Middle frontal gyrus (tissue), 1 donor: ENCODE results near the gene CORO1C.

Experiments
- DNase-seq: peaks from one replicate; pipeline ENCODE4 v3.0.0-alpha.2; 2015; ENCODE audit warnings: low spot score; ENCODE audit errors: extremely low spot score

The CORO1C gene

DNA sequence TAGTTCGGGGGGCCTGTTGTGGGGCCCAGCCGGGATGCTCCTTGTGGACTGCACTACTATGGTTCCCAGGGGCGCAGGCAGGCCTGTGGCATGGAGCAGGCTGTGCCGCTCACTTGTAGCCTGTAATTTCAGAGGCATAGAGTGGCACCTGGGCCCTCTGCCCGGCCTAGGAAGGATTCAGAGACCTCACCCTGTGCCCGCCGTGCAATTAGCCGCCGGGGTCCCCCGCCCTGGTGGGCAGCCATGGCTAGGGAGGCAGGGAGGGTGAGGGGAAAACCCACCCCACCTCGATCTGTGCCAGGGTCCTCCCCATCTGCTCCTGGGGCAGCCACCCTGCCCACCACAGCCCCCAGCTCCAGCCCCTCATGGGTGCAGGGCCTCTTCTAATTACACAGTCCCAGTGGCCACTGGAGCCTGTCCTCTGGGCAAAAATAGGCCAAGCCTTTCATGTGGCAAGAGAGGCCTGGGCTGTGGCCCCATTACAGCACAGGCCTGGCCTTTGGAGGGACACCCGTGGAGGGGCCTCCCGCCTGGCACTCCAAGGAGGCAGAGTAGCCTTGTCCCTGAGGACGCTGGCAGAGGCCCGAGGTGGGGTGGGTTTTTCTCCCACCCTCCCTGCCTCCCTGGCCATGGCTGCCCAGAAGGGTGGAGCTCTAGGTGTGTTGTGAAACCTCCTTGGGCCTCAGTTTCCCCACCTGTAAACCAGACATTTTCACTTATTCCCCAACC, 128.2 kb downstream of the CORO1C start:
- DNase-seq = no peak

DNA sequence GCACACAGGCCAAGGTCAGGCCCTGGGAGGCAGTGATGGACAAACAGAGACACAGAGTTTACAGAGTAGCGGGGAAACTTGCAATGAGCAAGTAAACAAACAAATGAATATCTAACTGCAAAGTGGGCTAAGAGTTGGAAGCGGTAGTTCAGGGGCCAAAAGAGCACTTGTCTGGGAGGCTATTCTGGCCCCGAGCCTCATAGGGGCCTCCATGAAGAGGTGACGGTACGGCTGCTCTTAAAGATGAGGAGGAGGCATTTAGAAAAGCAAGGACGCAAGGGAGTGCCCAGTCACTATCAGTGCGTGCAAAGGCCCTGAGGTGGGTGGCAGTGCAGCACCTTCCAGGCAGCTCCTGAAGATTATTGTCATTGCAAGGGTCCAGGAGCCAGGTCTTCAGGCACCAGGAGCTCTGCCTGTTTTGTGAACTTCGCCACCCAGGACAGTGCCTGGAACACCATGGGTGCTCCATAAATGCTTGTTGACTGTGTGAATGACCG, 129.1 kb downstream of the CORO1C start:
- no peak for DNase-seq

GRCh38 chr12:108600702-108601007, 130.7 kb downstream of the CORO1C start:
- DNase-seq = no peak

DNA sequence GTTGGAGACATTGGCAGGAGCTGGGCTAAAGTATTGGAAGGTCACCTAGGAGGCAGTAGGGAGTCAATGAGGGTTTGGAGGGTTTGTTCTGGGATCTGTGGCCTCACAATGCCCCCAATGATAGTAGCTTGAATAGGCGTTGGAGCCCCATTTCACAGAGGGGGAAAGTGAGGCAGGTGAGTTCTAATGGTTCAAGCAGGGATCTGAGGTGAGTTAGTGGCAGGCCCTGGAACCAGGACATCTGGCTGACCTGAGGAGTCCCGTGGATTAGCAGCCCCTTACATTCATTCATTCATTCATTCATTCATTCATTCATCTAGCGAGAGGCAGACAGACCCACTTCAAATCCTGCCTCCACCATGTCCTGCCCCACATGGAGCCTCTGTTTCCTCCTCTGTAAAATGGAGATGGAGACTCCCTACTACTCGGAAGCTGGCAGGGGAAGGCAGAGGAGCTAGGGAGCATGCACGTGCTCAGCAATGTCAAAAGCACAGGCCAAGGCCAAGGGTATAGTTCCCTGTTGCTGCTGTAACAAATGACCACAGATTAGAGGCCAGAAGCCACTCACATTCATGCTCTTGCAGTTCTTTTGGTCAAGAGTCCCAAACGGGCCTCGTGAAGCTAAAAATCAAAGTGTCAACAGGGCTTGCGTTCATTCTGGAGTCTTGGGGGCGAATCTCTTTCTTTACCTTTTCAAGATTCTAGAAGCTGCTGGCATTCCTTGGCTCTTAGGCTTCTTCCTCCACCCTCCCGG, 131.2 kb downstream of the CORO1C start:
- DNase-seq = no peak

DNA sequence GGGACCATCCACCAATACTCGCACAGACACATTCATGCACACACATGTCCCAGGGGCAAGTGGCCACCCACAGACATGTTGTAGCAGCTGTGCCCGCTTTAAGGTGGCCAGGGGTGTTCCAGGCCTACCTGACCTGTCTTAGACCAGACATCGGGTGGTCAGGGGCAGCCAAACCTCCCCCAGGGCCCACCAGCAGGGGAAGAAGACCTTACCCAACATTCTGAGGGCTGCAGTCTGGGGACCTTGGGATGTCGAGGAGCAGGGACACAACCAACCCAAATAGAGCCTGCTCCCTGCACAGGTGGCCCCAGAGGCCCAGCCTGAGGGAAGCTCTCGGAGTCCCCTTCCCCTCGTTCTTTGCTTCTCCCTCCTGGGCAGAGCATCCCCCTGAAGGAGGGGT, 131.8 kb downstream of the CORO1C start:
- DNase-seq = no peak

- DNase-seq = no peak
Observed at GRCh38 chr12:108598553-108599250, 132.6 kb downstream of the CORO1C start.

DNA sequence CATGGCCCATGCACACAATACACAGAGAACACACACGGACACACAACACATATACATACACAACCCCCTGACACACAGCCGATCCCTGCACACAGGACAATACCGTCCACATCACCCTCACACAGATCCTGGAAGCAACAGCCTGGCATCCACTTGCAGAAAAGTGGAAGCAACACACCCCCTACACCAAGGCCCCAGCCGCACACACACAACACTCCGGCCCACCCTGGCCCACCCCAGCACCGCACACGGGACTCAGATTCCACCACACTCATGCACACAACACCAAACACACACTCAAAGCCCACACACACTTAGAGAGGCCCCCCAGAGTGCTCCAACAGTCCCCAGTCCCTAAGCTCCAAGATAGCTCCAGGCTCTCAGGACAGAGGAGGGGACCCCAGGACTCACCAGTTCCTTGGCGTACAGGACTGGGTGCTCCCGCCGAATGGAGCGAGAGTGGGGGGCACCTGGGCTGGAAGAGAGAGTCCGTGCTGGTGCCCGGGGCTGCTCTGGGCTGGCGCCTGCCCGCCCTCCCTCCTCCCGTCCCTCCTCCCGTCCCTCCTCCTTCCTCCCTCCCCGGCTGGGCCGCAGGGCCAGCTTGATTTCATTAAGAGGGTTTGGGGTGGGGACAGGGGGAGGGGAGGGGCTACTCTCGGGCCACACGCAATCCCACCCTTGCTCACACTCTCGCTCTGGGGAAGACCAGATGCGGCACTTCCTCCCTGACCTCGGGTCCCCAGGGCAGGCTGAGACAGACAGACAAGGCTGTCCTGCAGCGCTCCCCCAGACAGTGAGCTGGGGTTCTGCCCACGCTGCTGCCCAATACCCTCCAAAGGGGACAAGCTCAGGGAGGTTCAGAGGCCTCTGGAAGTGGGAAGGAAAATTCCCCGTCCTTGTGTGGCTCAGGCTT, 133.5 kb downstream of the CORO1C start, which contains the start of gene TMEM119:
TSS of gene TMEM119 (minus strand) at position 526 of the 913 bp plus-strand sequence. CDS start 5,701 bp downstream, outside the sequence.
- no peak for DNase-seq

- DNase-seq = no peak
Observed at GRCh38 chr12:108596854-108597558, 134.3 kb downstream of the CORO1C start.

GRCh38 chr12:108595711-108596647, 135.3 kb downstream of the CORO1C start:
- DNase-seq = no peak
